Adrenal gland (tissue), 12 donors: ENCODE measurements around the gene NAV2. TPM values are rescaled to one million over a fixed set of nuclear protein-coding genes. Genes with fewer than 3 reads are reported as not detected.
A peak's percentile ranks its signal among the peaks of the same experiment; 100 is the strongest.

ENCODE experiments used
- DNase-seq, 7 donors: peaks; one replicate each; pipeline ENCODE4 v3.0.0-alpha.2; 2019 to 2020
- H3K27ac ChIP-seq, 5 donors: fragments of 200-600 bp; sonication (generic) in 4 of 5; 1 replicate in 3 of 5; 2 replicates in 2 of 5; pipeline versions ENCODE4 v1.5.1 to v1.8.0; 2016 to 2020; ENCODE audit warnings: mild to moderate bottlenecking in 1 of 5
- H3K27me3 ChIP-seq: fragments of 200-600 bp; 2 replicates; pipeline ENCODE4 v1.8.0; 2021
- H3K36me3 ChIP-seq, 2 donors: fragments of 200-600 bp; replicated peaks in 1 of 2; 1 replicate in 1 of 2; 2 replicates in 1 of 2; pipeline versions ENCODE4 v1.5.1 to v1.8.0; 2018 to 2022
- H3K4me1 ChIP-seq, 2 donors: fragments of 200-600 bp; replicated peaks in 1 of 2; 1 replicate in 1 of 2; 2 replicates in 1 of 2; pipeline versions ENCODE4 v1.5.1 to v1.8.0; 2018 to 2021
- H3K4me3 ChIP-seq, 4 donors: fragments of 200-600 bp; sonication (generic) in 3 of 4; one replicate each; pipeline ENCODE4 v1.5.1; 2016 to 2018
- H3K9me3 ChIP-seq, 3 donors: fragments of 200-600 bp; sonication (generic) in 1 of 3; replicated peaks in 1 of 3; 1 replicate in 2 of 3; 2 replicates in 1 of 3; pipeline versions ENCODE4 v1.5.1 to v1.8.0; 2016 to 2021
- CTCF ChIP-seq, 6 experiments: fragments of 450-650 bp in 4 of 6; fragments of 200-600 bp in 2 of 6; sonication (generic) in 1 of 6; IDR thresholded peaks; 1 replicate in 5 of 6; 2 replicates in 1 of 6; pipeline versions ENCODE4 v1.5.1 to v1.8.0; 2016 to 2021; ENCODE audit warnings: antibody characterized with exemption in 6 of 6, mild to moderate bottlenecking in 2 of 6, moderate library complexity in 1 of 6
- POLR2A ChIP-seq, 2 donors: fragments of 450-650 bp; IDR thresholded peaks; one replicate each; pipeline ENCODE4 v1.6.1; 2017; ENCODE audit warnings: antibody characterized with exemption in 2 of 2, mild to moderate bottlenecking in 2 of 2, moderate library complexity in 1 of 2
- WGBS, 4 donors: extraction: QIAGEN DNeasy Blood & Tissue Kit in 2 of 4; methylation state at CpG; one replicate each; pipeline versions ENCODE4 v1.1.5 to v1.1.7; 2013 to 2017; 5-methylcytosine and 5-hydroxymethylcytosine counted together
- intact Hi-C, 2 donors: fragments of 100-400 bp; cut with DNase I; formaldehyde crosslinking; loops; one replicate each; pipeline versions ENCODE4 v1.14.1 to v1.15.0; 2022 to 2023
- polyA plus RNA-seq, 3 donors: library from polyadenylated mRNA; stranded (reverse); fragments of 200-250 nt in 2 of 3; fragments of 350-450 nt in 1 of 3; fragmentation: Illumina TruSeq in 1 of 3; extraction: RNeasy Lipid Tissue Mini Kit (QIAGEN cat#74804) in 1 of 3; gene quantifications; one replicate each; pipeline ENCODE4 v1.2.3, GENCODE V29; 2013 to 2014
- total RNA-seq, 9 donors: library from RNA; depleted of rRNA in 4 of 9; stranded (reverse); fragments of >200 nt in 4 of 9; fragments of 120-200 nt in 1 of 9; fragmentation: NEBNext Ultra II Directional in 1 of 9; extraction: Animal tissue kit (Norgen Biotek cat#: 25700) in 1 of 9; gene quantifications; one replicate each; pipeline versions ENCODE4 v1.1.0 to v1.2.4, GENCODE V29; 2013 to 2023
- donor health status: healthy with polysubstance abuse.
- donor health status: Bipolar disorder and iron deficiency.
- donor health status: DM: yes; HTN: yes; CAD: no.
- donor health status: DM: no; HTN: no; CAD: no.
- donor health status: DM: no; HTN: no; CAD: no.
- donor health status: DM: yes; HTN: yes; CAD: no.

Gene NAV2
- total and polyA plus RNA-seq, 12 donors, result 1.6 to 9.2 (median 5.5) TPM

GRCh38 chr11:20161230-20161918 is 448.7 kb downstream of the NAV2 start:
- Histone ChIP-seq H3K4me1 (peaks cover 3 to 11% of the 10 kb centered on the region in 2 donors), H3K36me3 (no peaks in the 10 kb centered on the region), H3K9me3 (no peaks in the 10 kb centered on the region), H3K27me3 (peaks cover 95% of the 10 kb centered on the region), H3K4me3 (no peak overlapping the region), H3K27ac (no peak overlapping the region)
- TF ChIP-seq CTCF (IDR thresholded peaks at IDR 0.05) (no peak), POLR2A (IDR thresholded peaks at IDR 0.05) (no peak)
- DNase-seq, result no peak
- 3 to 9% (median 6%) methylated on average over 26 to 29 of the region's 29 CpGs for WGBS, 4 donors
- intact Hi-C loops, result no loop called here

DNA sequence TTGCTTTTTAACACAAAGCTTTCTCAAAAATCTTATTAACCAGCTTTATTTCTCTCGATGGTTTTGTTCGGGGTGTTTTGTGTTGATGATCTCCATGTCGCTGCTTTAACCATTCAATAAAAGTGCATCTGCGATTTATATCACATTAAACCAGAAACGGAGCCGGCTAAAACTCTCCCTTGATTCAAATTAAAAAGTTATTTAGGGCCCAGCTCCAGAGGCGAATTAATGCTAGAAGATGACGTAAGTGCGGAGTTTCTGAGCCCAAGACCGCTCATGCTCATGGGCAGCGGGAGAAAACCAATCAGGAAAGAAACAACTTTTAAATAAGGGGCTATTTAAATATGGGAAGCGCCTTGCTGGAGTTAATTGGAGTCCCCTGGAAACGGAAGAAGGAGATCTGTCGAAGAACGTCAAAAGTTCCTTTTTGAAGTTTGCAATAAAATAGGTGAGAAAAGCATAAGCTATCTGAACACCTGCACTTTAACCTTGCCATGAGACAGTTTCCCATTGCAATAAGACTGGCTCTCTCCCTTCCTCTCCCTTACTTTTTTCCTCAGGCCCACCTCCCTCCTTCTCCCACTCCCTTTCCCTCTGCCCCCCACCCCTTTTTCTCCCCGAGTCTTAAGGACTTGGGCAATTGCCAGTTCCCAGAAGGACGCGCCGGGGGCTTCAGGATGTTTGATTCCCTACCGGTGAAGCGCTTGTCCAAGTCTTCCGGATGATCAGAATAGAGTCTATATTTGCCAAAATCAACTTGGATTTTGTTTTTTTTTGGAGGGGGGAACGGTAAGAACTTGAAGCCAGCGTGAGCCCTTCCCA is 449.5 kb downstream of the NAV2 start:
- H3K27ac ChIP-seq, result no peak overlapping the region
- H3K27me3 ChIP-seq, result peaks cover 95% of the 10 kb centered on the region
- peaks cover 0 to 7% of the 10 kb centered on the region in 2 donors for H3K4me1 ChIP-seq
- WGBS, 4 donors, result 6 to 11% (median 8%) methylated on average over 24 of the region's 24 CpGs
- H3K36me3 ChIP-seq, result no peaks in the 10 kb centered on the region
- intact Hi-C loops, result no loop called here
- no peaks in the 10 kb centered on the region for H3K9me3 ChIP-seq
- DNase-seq, result no peak
- TF ChIP-seq POLR2A (IDR thresholded peaks at IDR 0.05), result no peak
- no peak for TF ChIP-seq CTCF (IDR thresholded peaks at IDR 0.05)
- no peak overlapping the region for H3K4me3 ChIP-seq

DNA sequence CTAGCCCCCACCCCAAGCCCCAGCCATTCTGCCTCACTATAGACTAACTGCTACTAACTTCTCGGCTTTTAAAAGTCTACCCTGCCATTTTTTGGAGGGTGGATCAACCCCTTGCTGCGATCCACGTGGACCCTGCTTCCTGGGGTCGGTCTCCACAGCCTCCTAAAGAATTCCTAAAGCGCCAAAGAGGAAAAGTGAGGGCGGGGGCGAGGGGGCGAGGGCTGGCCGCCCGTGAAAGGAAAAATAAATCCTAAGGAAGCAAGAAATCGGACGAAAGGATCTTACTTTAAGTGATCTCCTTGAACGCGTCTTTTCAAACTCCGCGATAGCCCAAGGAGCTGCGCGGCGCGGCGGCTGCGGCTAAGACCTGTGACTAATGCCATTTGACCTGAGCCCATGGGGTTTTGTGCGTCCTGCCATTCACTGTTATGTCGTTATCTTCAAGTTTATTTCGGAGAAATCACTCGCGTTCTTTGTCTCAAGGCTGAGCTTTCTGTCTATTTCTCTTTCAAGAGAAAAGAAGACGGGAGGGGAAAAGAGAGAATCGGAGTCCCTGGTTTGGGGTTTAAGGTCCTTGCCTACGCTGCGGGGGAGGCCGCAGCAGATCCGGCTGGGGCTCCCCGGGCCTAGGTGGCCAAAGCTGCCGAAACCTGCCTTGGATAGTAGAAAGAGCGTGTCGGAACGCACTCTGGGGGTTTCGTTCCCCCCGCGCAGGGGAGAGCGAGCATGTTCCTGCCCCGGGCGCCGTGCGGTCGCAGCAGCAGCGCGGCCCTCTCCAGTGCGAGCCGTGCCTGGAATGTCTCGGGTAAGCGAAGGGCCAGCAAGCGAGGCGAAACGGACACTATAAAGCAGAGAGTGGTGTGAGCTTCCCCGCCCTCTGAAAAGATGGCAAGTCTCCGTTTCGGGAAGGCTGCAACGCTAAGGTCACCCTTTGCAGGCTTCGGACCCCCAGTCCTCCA is 450.5 kb downstream of the NAV2 start:
- TF ChIP-seq CTCF (IDR thresholded peaks at IDR 0.05) (no peak), POLR2A (IDR thresholded peaks at IDR 0.05) (no peak)
- intact Hi-C loops, result no loop called here
- Histone ChIP-seq H3K27ac (no peak overlapping the region), H3K36me3 (no peaks in the 10 kb centered on the region), H3K27me3 (peaks cover 97% of the 10 kb centered on the region), H3K4me1 (peaks cover 0 to 7% of the 10 kb centered on the region in 2 donors), H3K9me3 (no peaks in the 10 kb centered on the region), H3K4me3 (peak overlapping the region in 1 of 4 donors; percentile 13)
- 3 to 7% (median 4%) methylated on average over 44 to 61 of the region's 61 CpGs for WGBS, 4 donors
- DNase-seq, result no peak
